ENCODE measurements around the gene DCUN1D2.

GRCh38 chr13:113432506-113433270, 57.8 kb downstream of the DCUN1D2 start:
- TF ChIP-seq SPI1 (IDR thresholded peaks at IDR 0.05; ENCODE audit: low read depth, low read length) (no peak), POU2F2 (IDR thresholded peaks at IDR 0.05; ENCODE audit: low read depth, low read length) (no peak), POLR2AphosphoS5 (IDR thresholded peaks at IDR 0.05; ENCODE audit: low read depth, low read length) (no peak), POLR2A (IDR thresholded peaks at IDR 0.05; ENCODE audit: low read depth, low read length) (no peak)
